ENCODE data around the gene PFN3.
A peak's percentile ranks its signal among the peaks of the same experiment; 100 is the strongest.

Gene PFN3

GRCh38 chr5:177434942-177435738, 34.7 kb upstream of the PFN3 start:
- Histone ChIP-seq H3K27ac (ENCODE audit: low read length) (no peak overlapping the region), H3K27me3 (ENCODE audit: low read depth, low read length) (no peaks in the 10 kb centered on the region), H3K9me3 (ENCODE audit: control insufficient read depth in 1 of 2, low read length in 2 of 2) (no peaks in the 10 kb centered on the region), H3K4me3 (ENCODE audit: low read depth in 1 of 2, low read length in 2 of 2) (no peak overlapping the region), H3K36me3 (ENCODE audit: control insufficient read depth in 1 of 2, insufficient read depth in 2 of 2, low read length in 2 of 2) (peaks cover 41 to 76% of the 10 kb centered on the region in 2 donors), H3K4me1 (ENCODE audit: control insufficient read depth in 1 of 2, insufficient read depth in 2 of 2, low read length in 2 of 2) (peaks cover 0 to 8% of the 10 kb centered on the region in 2 donors)

- Histone ChIP-seq H3K4me3 (ENCODE audit: low read depth in 1 of 2, low read length in 2 of 2) (no peak overlapping the region), H3K36me3 (ENCODE audit: control insufficient read depth in 1 of 2, insufficient read depth in 2 of 2, low read length in 2 of 2) (peaks cover 41 to 71% of the 10 kb centered on the region in 2 donors), H3K27me3 (ENCODE audit: low read depth, low read length) (no peaks in the 10 kb centered on the region), H3K27ac (ENCODE audit: low read length) (no peak overlapping the region), H3K9me3 (ENCODE audit: control insufficient read depth in 1 of 2, low read length in 2 of 2) (no peaks in the 10 kb centered on the region), H3K4me1 (ENCODE audit: control insufficient read depth in 1 of 2, insufficient read depth in 2 of 2, low read length in 2 of 2) (peaks cover 0 to 14% of the 10 kb centered on the region in 2 donors)
Measured at GRCh38 chr5:177434437-177434836, 34.0 kb upstream of the PFN3 start.

GRCh38 chr5:177433658-177434217, 33.3 kb upstream of the PFN3 start:
- Histone ChIP-seq H3K4me1 (ENCODE audit: control insufficient read depth in 1 of 2, insufficient read depth in 2 of 2, low read length in 2 of 2) (peaks cover 2 to 19% of the 10 kb centered on the region in 2 donors), H3K36me3 (ENCODE audit: control insufficient read depth in 1 of 2, insufficient read depth in 2 of 2, low read length in 2 of 2) (peaks cover 41 to 68% of the 10 kb centered on the region in 2 donors), H3K27ac (ENCODE audit: low read length) (no peak overlapping the region)

DNA sequence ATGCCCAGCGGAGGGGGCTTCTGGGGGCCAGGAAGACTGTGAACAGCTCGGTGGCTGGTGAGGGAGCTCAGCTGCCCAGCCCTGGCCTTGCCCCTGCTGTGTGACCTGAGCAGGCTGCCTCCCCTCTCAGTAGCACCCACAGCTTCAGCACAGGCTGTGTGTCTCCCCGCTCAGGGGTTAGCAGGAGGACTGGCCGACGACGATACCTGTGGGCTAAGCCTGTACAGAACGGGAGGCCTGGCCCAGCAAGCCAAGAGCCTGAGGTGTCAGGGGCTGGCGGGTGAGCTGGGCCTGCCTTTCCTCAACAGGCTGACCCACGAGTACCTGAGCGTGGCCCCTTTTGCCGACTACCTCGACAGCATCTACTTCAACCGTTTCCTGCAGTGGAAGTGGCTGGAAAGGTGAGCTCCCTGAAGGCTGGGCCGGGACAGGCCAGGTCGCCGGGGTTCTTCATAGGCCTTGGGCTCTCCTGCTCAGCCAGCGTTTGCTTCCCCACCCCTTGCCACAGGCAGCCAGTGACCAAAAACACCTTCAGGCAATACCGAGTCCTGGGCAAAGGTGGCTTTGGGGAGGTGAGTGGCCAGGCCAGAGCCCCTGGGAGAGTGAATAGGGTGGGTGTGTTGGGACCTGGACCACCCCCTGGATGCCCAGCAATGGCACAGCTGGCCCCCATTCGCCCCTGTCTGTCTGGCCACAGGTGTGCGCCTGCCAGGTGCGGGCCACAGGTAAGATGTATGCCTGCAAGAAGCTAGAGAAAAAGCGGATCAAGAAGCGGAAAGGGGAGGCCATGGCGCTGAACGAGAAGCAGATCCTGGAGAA, 32.6 kb upstream of the PFN3 start:
- H3K9me3 ChIP-seq (ENCODE audit: control insufficient read depth in 1 of 2, low read length in 2 of 2): no peaks in the 10 kb centered on the region
- H3K27me3 ChIP-seq (ENCODE audit: low read depth, low read length): no peaks in the 10 kb centered on the region
- peaks cover 3 to 24% of the 10 kb centered on the region in 2 donors for H3K4me1 ChIP-seq (ENCODE audit: control insufficient read depth in 1 of 2, insufficient read depth in 2 of 2, low read length in 2 of 2)
- no peak overlapping the region for H3K27ac ChIP-seq (ENCODE audit: low read length)
- H3K4me3 ChIP-seq (ENCODE audit: low read depth in 1 of 2, low read length in 2 of 2): no peak overlapping the region
- H3K36me3 ChIP-seq (ENCODE audit: control insufficient read depth in 1 of 2, insufficient read depth in 2 of 2, low read length in 2 of 2): peaks cover 41 to 61% of the 10 kb centered on the region in 2 donors

More at GRCh38 chr5:177433658-177434217, 33.3 kb upstream of the PFN3 start:
- Histone ChIP-seq H3K27me3 (ENCODE audit: low read depth, low read length) (no peaks in the 10 kb centered on the region), H3K9me3 (ENCODE audit: control insufficient read depth in 1 of 2, low read length in 2 of 2) (no peaks in the 10 kb centered on the region), H3K4me3 (ENCODE audit: low read depth in 1 of 2, low read length in 2 of 2) (no peak overlapping the region)

DNA sequence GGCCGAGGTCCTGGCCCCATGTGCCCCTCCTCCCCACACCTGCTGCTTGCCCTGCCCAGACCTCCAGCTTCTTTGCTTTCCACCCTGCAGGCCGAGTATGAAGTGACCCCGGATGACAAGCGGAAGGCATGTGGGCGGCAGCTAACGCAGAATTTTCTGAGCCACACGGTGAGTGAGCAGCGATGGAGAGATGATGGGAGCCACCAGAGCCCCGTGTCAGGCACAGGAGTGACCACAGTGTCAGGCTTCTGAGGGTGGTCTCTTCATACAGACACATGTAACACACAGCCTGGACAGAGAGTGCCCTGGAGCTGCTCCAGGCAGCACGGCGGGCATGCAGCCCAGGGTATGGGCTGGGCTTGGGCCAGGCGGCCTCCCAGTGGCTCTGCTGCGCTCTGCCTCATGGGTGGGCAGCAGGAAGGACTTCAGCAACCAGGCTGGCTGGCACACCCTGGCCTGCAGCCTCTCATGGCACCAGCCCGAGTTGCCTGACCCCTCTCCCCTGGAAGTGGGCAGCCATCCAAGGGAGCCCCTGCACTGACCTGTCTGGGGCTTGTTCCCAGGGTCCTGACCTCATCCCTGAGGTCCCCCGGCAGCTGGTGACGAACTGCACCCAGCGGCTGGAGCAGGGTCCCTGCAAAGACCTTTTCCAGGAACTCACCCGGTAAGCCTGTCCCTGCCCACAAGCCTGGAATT, 31.8 kb upstream of the PFN3 start:
- Histone ChIP-seq H3K4me1 (ENCODE audit: control insufficient read depth in 1 of 2, insufficient read depth in 2 of 2, low read length in 2 of 2) (peaks cover 6 to 32% of the 10 kb centered on the region in 2 donors), H3K27me3 (ENCODE audit: low read depth, low read length) (no peaks in the 10 kb centered on the region), H3K4me3 (ENCODE audit: low read depth in 1 of 2, low read length in 2 of 2) (no peak overlapping the region), H3K36me3 (ENCODE audit: control insufficient read depth in 1 of 2, insufficient read depth in 2 of 2, low read length in 2 of 2) (peaks cover 35 to 55% of the 10 kb centered on the region in 2 donors), H3K9me3 (ENCODE audit: control insufficient read depth in 1 of 2, low read length in 2 of 2) (no peaks in the 10 kb centered on the region), H3K27ac (ENCODE audit: low read length) (no peak overlapping the region)

- H3K4me1 ChIP-seq (ENCODE audit: control insufficient read depth in 1 of 2, insufficient read depth in 2 of 2, low read length in 2 of 2): peaks cover 8 to 36% of the 10 kb centered on the region in 2 donors
- no peak overlapping the region for H3K4me3 ChIP-seq (ENCODE audit: low read depth in 1 of 2, low read length in 2 of 2)
- no peaks in the 10 kb centered on the region for H3K27me3 ChIP-seq (ENCODE audit: low read depth, low read length)
- peaks cover 34 to 53% of the 10 kb centered on the region in 2 donors for H3K36me3 ChIP-seq (ENCODE audit: control insufficient read depth in 1 of 2, insufficient read depth in 2 of 2, low read length in 2 of 2)
- H3K27ac ChIP-seq (ENCODE audit: low read length): no peak overlapping the region
- H3K9me3 ChIP-seq (ENCODE audit: control insufficient read depth in 1 of 2, low read length in 2 of 2): no peaks in the 10 kb centered on the region
Measured at GRCh38 chr5:177431317-177432142, 31.1 kb upstream of the PFN3 start.

- Histone ChIP-seq H3K4me1 (ENCODE audit: control insufficient read depth in 1 of 2, insufficient read depth in 2 of 2, low read length in 2 of 2) (peaks cover 8 to 36% of the 10 kb centered on the region in 2 donors), H3K36me3 (ENCODE audit: control insufficient read depth in 1 of 2, insufficient read depth in 2 of 2, low read length in 2 of 2) (peaks cover 34 to 47% of the 10 kb centered on the region in 2 donors), H3K27ac (ENCODE audit: low read length) (no peak overlapping the region), H3K27me3 (ENCODE audit: low read depth, low read length) (no peaks in the 10 kb centered on the region), H3K4me3 (ENCODE audit: low read depth in 1 of 2, low read length in 2 of 2) (no peak overlapping the region), H3K9me3 (ENCODE audit: control insufficient read depth in 1 of 2, low read length in 2 of 2) (no peaks in the 10 kb centered on the region)
Measured at GRCh38 chr5:177430972-177431316, 30.5 kb upstream of the PFN3 start.

GRCh38 chr5:177430140-177430951, 29.9 kb upstream of the PFN3 start:
- Histone ChIP-seq H3K36me3 (ENCODE audit: control insufficient read depth in 1 of 2, insufficient read depth in 2 of 2, low read length in 2 of 2) (peaks cover 28 to 41% of the 10 kb centered on the region in 2 donors), H3K27me3 (ENCODE audit: low read depth, low read length) (no peaks in the 10 kb centered on the region), H3K4me1 (ENCODE audit: control insufficient read depth in 1 of 2, insufficient read depth in 2 of 2, low read length in 2 of 2) (peaks cover 8 to 39% of the 10 kb centered on the region in 2 donors), H3K27ac (ENCODE audit: low read length) (no peak overlapping the region), H3K9me3 (ENCODE audit: control insufficient read depth in 1 of 2, low read length in 2 of 2) (no peaks in the 10 kb centered on the region), H3K4me3 (ENCODE audit: low read depth in 1 of 2, low read length in 2 of 2) (no peak overlapping the region)

DNA sequence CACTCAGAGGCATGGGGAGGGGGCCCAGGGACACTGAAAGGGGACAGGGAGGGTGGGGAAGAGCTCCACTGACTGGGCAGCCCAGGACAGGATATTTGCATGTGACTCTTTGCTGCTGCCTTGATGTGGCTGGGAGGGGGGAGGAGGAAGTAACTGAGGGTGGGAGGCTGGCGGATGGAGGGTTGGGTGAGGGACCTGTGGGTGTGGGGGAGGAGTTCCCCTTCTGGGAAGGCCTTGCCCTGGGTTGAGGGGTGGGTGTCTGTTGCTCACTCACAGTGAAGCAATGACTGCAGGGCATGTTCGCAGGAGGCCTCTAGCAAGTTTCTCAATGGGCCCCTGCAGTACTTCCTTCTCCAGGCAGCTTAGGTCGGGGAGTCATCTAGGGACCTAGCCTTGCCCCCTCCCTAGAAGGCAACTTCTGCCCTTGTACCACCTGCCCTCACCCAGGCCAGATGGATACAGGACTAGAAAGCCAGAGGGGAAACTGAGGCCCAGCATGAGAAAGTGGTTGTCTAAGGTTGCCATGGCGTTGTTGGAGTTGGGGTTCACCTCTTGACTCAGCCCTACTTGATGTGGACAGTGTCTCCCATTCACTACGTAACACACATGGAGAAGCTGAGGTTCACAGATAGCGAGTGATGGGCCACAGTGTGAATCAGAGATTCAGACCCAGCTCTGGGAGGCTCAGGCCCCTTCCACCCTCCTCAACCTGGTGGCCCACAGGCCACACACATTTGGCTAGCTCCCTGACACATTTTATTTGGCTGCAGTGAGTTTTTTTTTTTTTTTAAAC, 29.0 kb upstream of the PFN3 start:
- peaks cover 23 to 32% of the 10 kb centered on the region in 2 donors for H3K36me3 ChIP-seq (ENCODE audit: control insufficient read depth in 1 of 2, insufficient read depth in 2 of 2, low read length in 2 of 2)
- peaks cover 8 to 41% of the 10 kb centered on the region in 2 donors for H3K4me1 ChIP-seq (ENCODE audit: control insufficient read depth in 1 of 2, insufficient read depth in 2 of 2, low read length in 2 of 2)
- no peaks in the 10 kb centered on the region for H3K27me3 ChIP-seq (ENCODE audit: low read depth, low read length)
- peak overlapping the region; percentile 39 for H3K27ac ChIP-seq (ENCODE audit: low read length)
- no peaks in the 10 kb centered on the region for H3K9me3 ChIP-seq (ENCODE audit: control insufficient read depth in 1 of 2, low read length in 2 of 2)
- peak overlapping the region; percentile 11 to 39 for H3K4me3 ChIP-seq (ENCODE audit: low read depth in 1 of 2, low read length in 2 of 2)
